Mesodermal cell (in vitro differentiated cells): ENCODE data around the gene PARP2.

Experiments used
- H3K27ac ChIP-seq: 2 replicates; pipeline ENCODE4 v1.7.0; 2013; ENCODE audit warnings: mild to moderate bottlenecking, low read depth, low read length, moderate library complexity; ENCODE audit not compliant: severe bottlenecking
- H3K36me3 ChIP-seq: 2 replicates; pipeline ENCODE4 v1.7.1; 2013; ENCODE audit warnings: mild to moderate bottlenecking, low read length, moderate library complexity; ENCODE audit not compliant: control insufficient read depth, insufficient read depth
- H3K4me1 ChIP-seq: one replicate; pipeline ENCODE4 v1.7.1; 2013; ENCODE audit warnings: mild to moderate bottlenecking, low read length; ENCODE audit not compliant: insufficient read depth, control insufficient read depth, poor library complexity, severe bottlenecking
- H3K4me3 ChIP-seq: 2 replicates; pipeline ENCODE4 v1.7.0; 2013; ENCODE audit warnings: low read length, control low read depth, mild to moderate bottlenecking; ENCODE audit not compliant: insufficient read depth, poor library complexity, severe bottlenecking; ENCODE audit errors: extremely low read depth
- H3K9me3 ChIP-seq: 2 replicates; pipeline ENCODE4 v1.7.1; 2013; ENCODE audit warnings: mild to moderate bottlenecking, low read length, moderate library complexity; ENCODE audit not compliant: control insufficient read depth
- WGBS, 2 experiments: methylation state at CpG; one replicate each; pipeline ENCODE4 v1.1.5; 2013; ENCODE audit warnings: missing lambda C conversion rate in 2 of 2; ENCODE audit not compliant: insufficient coverage in 2 of 2; 5-methylcytosine and 5-hydroxymethylcytosine counted together

PARP2 gene

DNA sequence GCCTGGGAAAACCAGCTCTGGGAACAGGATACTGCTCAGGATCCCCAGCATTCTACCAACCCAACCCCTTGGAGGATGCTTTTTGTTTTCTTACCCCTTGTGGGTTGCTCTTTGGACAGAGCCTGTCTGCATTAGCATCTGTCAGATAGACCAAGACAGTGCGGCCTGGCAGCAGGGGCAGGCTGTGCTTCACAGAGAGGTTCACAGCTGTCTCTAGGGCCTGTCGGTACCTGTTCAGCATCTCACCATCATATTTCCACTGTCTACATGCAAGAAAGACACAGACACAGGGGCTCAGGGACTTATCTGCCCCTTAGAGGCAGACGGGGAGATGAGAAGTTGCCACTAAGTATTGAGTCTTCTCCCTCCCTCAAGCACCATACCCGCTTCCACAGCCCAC lies 48.1 kb downstream of the PARP2 start:
- no peaks in the 10 kb centered on the region for H3K9me3 ChIP-seq
- H3K36me3 ChIP-seq = peaks cover 90% of the 10 kb centered on the region
- H3K4me3 ChIP-seq = no peak overlapping the region
- H3K27ac ChIP-seq = no peak overlapping the region
- 90 to 96% methylated on average over 2 of the region's 4 CpGs for WGBS, 2 experiments
- H3K4me1 ChIP-seq = no peaks in the 10 kb centered on the region

DNA sequence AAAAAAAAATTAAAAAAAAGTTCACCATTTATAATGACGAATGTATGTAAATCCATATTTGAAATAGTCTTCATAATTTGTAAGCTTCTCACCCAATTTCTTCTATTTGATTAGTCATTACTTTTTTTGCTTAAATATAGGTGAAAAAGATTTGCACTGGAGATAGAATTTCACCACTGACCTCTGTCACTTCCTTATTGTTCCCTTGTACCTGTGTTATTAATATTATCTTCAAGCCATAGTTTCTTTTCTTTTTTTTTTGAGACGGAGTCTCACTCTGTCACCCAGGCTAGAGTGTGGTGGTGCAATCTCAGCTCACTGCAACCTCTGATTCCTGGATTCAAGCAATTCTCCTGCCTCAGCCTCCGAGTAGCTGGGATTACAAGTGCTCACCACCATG lies 54.1 kb downstream of the PARP2 start:
- Histone ChIP-seq H3K27ac (no peak overlapping the region), H3K36me3 (peaks cover 83% of the 10 kb centered on the region), H3K9me3 (no peaks in the 10 kb centered on the region), H3K4me3 (no peak overlapping the region), H3K4me1 (peaks cover 6% of the 10 kb centered on the region)
- 86 to 88% methylated on average over 1 of the region's 3 CpGs for WGBS, 2 experiments

DNA sequence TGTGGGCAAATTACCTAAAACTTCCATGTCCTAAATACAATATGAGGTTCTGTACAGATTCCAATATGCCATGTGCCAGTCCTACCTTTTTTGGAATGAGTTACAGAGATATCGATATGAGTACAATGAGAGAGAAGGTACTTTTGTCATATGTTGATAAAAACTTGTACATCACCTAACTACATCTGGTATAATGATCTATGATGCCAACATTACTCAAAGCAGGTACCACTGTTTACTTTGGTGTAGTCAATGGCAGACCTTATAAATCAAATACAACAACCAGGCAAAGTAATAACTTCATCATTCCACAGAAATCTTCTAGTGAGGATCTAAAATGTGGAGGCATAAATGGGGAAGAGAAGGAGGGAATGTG lies 57.1 kb downstream of the PARP2 start:
- WGBS, 2 experiments = no CpG with 5 or more reads among the region's 1 CpG
- Histone ChIP-seq H3K9me3 (no peaks in the 10 kb centered on the region), H3K27ac (no peak overlapping the region), H3K36me3 (peaks cover 86% of the 10 kb centered on the region), H3K4me3 (no peak overlapping the region), H3K4me1 (peaks cover 6% of the 10 kb centered on the region)

DNA sequence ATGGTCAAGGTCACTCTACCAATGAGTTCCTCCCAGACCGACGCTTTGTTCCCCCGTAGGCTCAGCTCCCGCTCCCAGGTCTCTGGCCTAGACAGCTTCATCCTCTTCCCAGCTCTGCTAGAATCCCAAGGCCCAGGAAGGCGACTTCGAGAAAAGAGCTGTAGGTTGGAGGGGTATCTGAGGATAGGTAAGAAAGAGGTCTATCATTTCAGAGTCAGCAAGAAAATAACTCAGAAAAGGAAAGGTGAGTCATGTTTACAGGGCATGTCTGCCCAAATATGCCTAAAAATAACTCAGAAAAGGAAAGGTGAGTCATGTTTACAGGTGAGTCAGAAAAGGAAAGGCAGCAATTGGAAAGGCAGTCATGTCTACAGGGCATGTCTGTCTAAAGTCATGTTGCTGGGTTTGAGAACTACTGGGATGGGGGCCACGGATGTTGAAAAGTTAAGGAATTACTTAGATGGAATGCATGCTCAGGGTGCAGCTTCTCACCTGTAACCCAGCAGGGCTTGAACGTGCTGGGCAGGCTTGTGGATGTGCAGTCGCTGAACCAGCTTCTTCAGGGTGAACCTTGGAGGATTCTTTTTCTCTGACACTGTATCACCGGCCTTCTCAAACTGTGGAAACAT lies 57.6 kb downstream of the PARP2 start:
- no peak overlapping the region for H3K27ac ChIP-seq
- H3K4me3 ChIP-seq = no peak overlapping the region
- WGBS, 2 experiments = 97 to 99% methylated on average over 6 of the region's 10 CpGs
- H3K4me1 ChIP-seq = peaks cover 6% of the 10 kb centered on the region
- no peaks in the 10 kb centered on the region for H3K9me3 ChIP-seq
- H3K36me3 ChIP-seq = peaks cover 86% of the 10 kb centered on the region

DNA sequence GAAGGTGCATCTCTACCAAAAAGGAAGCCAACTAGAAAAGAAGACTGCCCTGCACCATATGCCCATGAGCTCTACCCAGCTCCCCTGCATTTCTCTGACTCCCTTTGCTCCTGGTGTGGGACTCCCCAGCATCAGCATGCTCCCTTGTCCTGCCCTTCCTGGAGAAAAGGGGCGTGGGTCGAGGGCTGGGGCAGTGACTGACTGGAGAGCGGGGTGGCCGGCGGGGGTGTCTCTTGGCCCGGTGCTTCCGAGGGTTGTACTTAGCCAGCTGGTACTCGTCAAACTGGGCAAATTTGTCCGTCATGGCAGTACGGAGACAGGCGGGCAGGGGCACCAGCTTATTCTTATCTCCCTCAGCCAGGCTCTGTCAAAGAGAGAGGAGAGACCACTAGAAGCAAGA lies 60.1 kb downstream of the PARP2 start:
- Histone ChIP-seq H3K4me1 (peaks cover 6% of the 10 kb centered on the region), H3K4me3 (no peak overlapping the region), H3K36me3 (peaks cover 91% of the 10 kb centered on the region), H3K9me3 (no peaks in the 10 kb centered on the region), H3K27ac (no peak overlapping the region)
- WGBS, 2 experiments = 93 to 94% methylated on average over 8 to 10 of the region's 11 CpGs
